GM19463 (cell line): Measurements from ENCODE around the gene IFNGR2.

ENCODE experiments used
- ATAC-seq: cut with Tn5 transposase; IDR thresholded peaks from one replicate; pipeline ENCODE4 v1.9.1; 2021; ENCODE audit warnings: mild to moderate bottlenecking, moderate library complexity; ENCODE audit not compliant: unreplicated experiment

The IFNGR2 gene

GRCh38 chr21:33479679-33480480 is 76.7 kb downstream of the IFNGR2 start, which contains the start of gene TMEM50B:
TMEM50B (minus strand) TSS chr21:33479974; CDS start chr21:33468885, 11,089 bp downstream.
- peak; percentile 93 for ATAC-seq

GRCh38 chr21:33480481-33481103 is 77.4 kb downstream of the IFNGR2 start:
- no peak for ATAC-seq

GRCh38 chr21:33481314-33481943 is 78.2 kb downstream of the IFNGR2 start:
- ATAC-seq, result no peak
